Heart left ventricle (tissue), 16 donors: ENCODE data around the gene STX8. TPM values are rescaled to one million over a fixed set of nuclear protein-coding genes. Genes with fewer than 3 reads are reported as not detected.
"Not testable (repeated sequence)": the region's sequence is repeated elsewhere in the genome, so short reads cannot be mapped to it uniquely, and the experiment has no call there.

ENCODE experiments used
- ATAC-seq, 4 donors: fragments of 200-7000 bp; cut with Tn5 transposase; one replicate each; pipeline ENCODE4 v1.9.1; 2020 to 2022; ENCODE audit warnings: moderate library complexity in 4 of 4, mild to moderate bottlenecking in 3 of 4, moderate number of reproducible peaks in 1 of 4
- DNase-seq, 5 donors: peaks; one replicate each; pipeline ENCODE4 v3.0.0-alpha.2; 2020
- H3K27ac ChIP-seq, 12 donors: fragments of 200-600 bp; sonication (generic) in 4 of 12; one replicate each; pipeline versions ENCODE4 v1.5.0 to v1.8.0; 2016 to 2022; ENCODE audit warnings: mild to moderate bottlenecking in 2 of 12
- H3K27me3 ChIP-seq, 9 donors: fragments of 200-600 bp; sonication (generic) in 2 of 9; one replicate each; pipeline versions ENCODE4 v1.5.1 to v1.8.0; 2016 to 2022; ENCODE audit warnings: mild to moderate bottlenecking in 3 of 9
- H3K36me3 ChIP-seq, 9 donors: fragments of 200-600 bp; sonication (generic) in 2 of 9; one replicate each; pipeline versions ENCODE4 v1.5.0 to v1.8.0; 2018 to 2022; ENCODE audit warnings: mild to moderate bottlenecking in 2 of 9
- H3K4me1 ChIP-seq, 12 donors: fragments of 200-600 bp; sonication (generic) in 4 of 12; one replicate each; pipeline versions ENCODE4 v1.5.0 to v1.8.0; 2016 to 2022; ENCODE audit warnings: mild to moderate bottlenecking in 3 of 12
- H3K4me3 ChIP-seq, 12 donors: fragments of 200-600 bp; sonication (generic) in 4 of 12; one replicate each; pipeline versions ENCODE4 v1.5.0 to v1.8.0; 2017 to 2022; ENCODE audit warnings: mild to moderate bottlenecking in 9 of 12, moderate library complexity in 4 of 12
- H3K9me3 ChIP-seq, 12 donors: fragments of 200-600 bp; sonication (generic) in 4 of 12; one replicate each; pipeline versions ENCODE4 v1.5.0 to v1.8.0; 2016 to 2022; ENCODE audit warnings: mild to moderate bottlenecking in 1 of 12
- CTCF ChIP-seq, 12 donors: fragments of 200-600 bp; sonication (generic) in 4 of 12; IDR thresholded peaks; one replicate each; pipeline versions ENCODE4 v1.5.0 to v1.8.0; 2018 to 2022; ENCODE audit warnings: antibody characterized with exemption in 12 of 12, mild to moderate bottlenecking in 5 of 12
- POLR2A ChIP-seq, 2 donors: fragments of 450-650 bp; IDR thresholded peaks; one replicate each; pipeline ENCODE4 v1.6.1; 2017; ENCODE audit warnings: antibody characterized with exemption in 2 of 2, mild to moderate bottlenecking in 2 of 2, moderate library complexity in 2 of 2
- WGBS, 4 donors: extraction: QIAGEN DNeasy Blood & Tissue Kit in 2 of 4; methylation state at CpG; one replicate each; pipeline versions ENCODE4 v1.1.5 to v1.1.7; 2013 to 2018; 5-methylcytosine and 5-hydroxymethylcytosine counted together
- intact Hi-C, 10 donors: fragments of 100-400 bp; cut with DNase I; formaldehyde crosslinking; loops; one replicate each; pipeline versions ENCODE4 v1.11.1 to v1.14.2; 2022
- polyA plus RNA-seq, 2 donors: library from polyadenylated mRNA; stranded (reverse); fragments of 200-250 nt; gene quantifications; one replicate each; pipeline ENCODE4 v1.2.3, GENCODE V29; 2013
- total RNA-seq, 9 donors: library from RNA; depleted of rRNA in 2 of 9; stranded (reverse); fragments of >200 nt in 2 of 9; fragmentation: NEBNext Ultra II Directional in 3 of 9; extraction: Animal tissue kit (Norgen Biotek cat#: 25700) in 3 of 9; gene quantifications; one replicate each; pipeline versions ENCODE4 v1.1.0 to v1.2.4, GENCODE V29; 2016 to 2023
- donor health status: ischemic (EF 13 %, LVEDD 7.1; RV severe dilation, severe dysfunction).
- donor health status: healthy with polysubstance abuse.
- donor health status: DM: no; HTN: yes; CAD: no.
- donor health status: DM: no; HTN: no; CAD: no.
- donor health status: ischemic (EF 25% LVEDD 6.9; RV normal size, moderate dysfunction).
- donor health status: ischemic (EF 25% LVEDD 5.7; RV mildly dilated, moderate dysfunction).
- donor health status: healthy.
- donor health status: DM: yes; HTN: yes; CAD: no.
- donor health status: ischemic (EF 35%, LVEDD 5.7; RV mildly dilated, moderate dysfunction).
- donor health status: nonischemic (EF 11% LVEDD 7.7; RV severe dilation, severe dysfunction).
- donor health status: DM: yes; HTN: yes; CAD: no.
- donor health status: PGD.
- donor health status: ischemic (EF 29% LVEDD 5.4; RV normal size, mild dysfunction).
- donor health status: nonischemic (EF 23%, LVEDD 6.1; RV moderate dilation, normal function).

Gene STX8
- total and polyA plus RNA-seq, 11 donors: 43.2 to 86.0 (median 62.3) TPM

GRCh38 chr17:9564104-9564503 lies 11.5 kb downstream of the STX8 start:
- H3K4me1 ChIP-seq: peaks cover 0 to 14% (median 0%) of the 10 kb centered on the region in 12 donors
- intact Hi-C loops: no loop called here
- DNase-seq: no peak

GRCh38 chr17:9557857-9558256 lies 17.8 kb downstream of the STX8 start:
- Histone ChIP-seq H3K4me1 (peaks cover 0 to 9% (median 0%) of the 10 kb centered on the region in 12 donors), H3K36me3 (peaks cover 0 to 29% (median 12%) of the 10 kb centered on the region in 9 donors), H3K4me3 (no peak overlapping the region), H3K27ac (no peak overlapping the region), H3K27me3 (no peaks in the 10 kb centered on the region), H3K9me3 (no peaks in the 10 kb centered on the region)
- ATAC-seq: no peak
- intact Hi-C loops: no loop called here
- TF ChIP-seq CTCF (IDR thresholded peaks at IDR 0.05): no peak
- no peak for TF ChIP-seq POLR2A (IDR thresholded peaks at IDR 0.05)
- DNase-seq: no peak
- 92 to 96% (median 93%) methylated on average over 9 of the region's 9 CpGs for WGBS, 4 donors

More at GRCh38 chr17:9564104-9564503, 11.5 kb downstream of the STX8 start:
- no peak for ATAC-seq
- Histone ChIP-seq H3K4me3 (no peak overlapping the region), H3K9me3 (no peaks in the 10 kb centered on the region), H3K27ac (no peak overlapping the region), H3K36me3 (peaks cover 0 to 33% (median 27%) of the 10 kb centered on the region in 9 donors), H3K27me3 (no peaks in the 10 kb centered on the region)
- TF ChIP-seq CTCF (IDR thresholded peaks at IDR 0.05): no peak
- TF ChIP-seq POLR2A (IDR thresholded peaks at IDR 0.05): no peak

GRCh38 chr17:9557161-9557755 lies 18.4 kb downstream of the STX8 start:
- H3K4me3 ChIP-seq: no peak overlapping the region
- no peaks in the 10 kb centered on the region for H3K27me3 ChIP-seq
- no peak for DNase-seq
- H3K9me3 ChIP-seq: no peaks in the 10 kb centered on the region
- H3K4me1 ChIP-seq: peaks cover 0 to 9% (median 0%) of the 10 kb centered on the region in 12 donors
- no peak for ATAC-seq
- WGBS, 4 donors: 68 to 80% (median 74%) methylated on average over 10 of the region's 10 CpGs
- H3K36me3 ChIP-seq: peaks cover 0 to 30% (median 12%) of the 10 kb centered on the region in 9 donors
- intact Hi-C loops: no loop called here
- TF ChIP-seq CTCF (IDR thresholded peaks at IDR 0.05) (no peak), POLR2A (IDR thresholded peaks at IDR 0.05) (no peak)
- no peak overlapping the region for H3K27ac ChIP-seq

- not testable (repeated sequence) for ATAC-seq
Measured at GRCh38 chr17:9554715-9555114, 20.9 kb downstream of the STX8 start.

More at GRCh38 chr17:9554715-9555114, 20.9 kb downstream of the STX8 start:
- H3K4me3 ChIP-seq, DNase-seq, H3K9me3 ChIP-seq, H3K27me3 ChIP-seq, H3K27ac ChIP-seq, intact Hi-C loops, H3K4me1 ChIP-seq: not testable (repeated sequence)
- WGBS, 4 donors: 76 to 79% (median 78%) methylated on average over 6 of the region's 6 CpGs
- peaks cover 0 to 44% (median 16%) of the 10 kb centered on the region in 9 donors for H3K36me3 ChIP-seq
- TF ChIP-seq CTCF (IDR thresholded peaks at IDR 0.05): peak in 8 of 12 donors; percentile 9 to 40 (median 30)
